HepG2 (cell line): ENCODE measurements around the gene BFAR. TPM values are rescaled to one million over a fixed set of nuclear protein-coding genes. Genes with fewer than 3 reads are reported as not detected.
A peak's percentile ranks its signal among the peaks of the same experiment; 100 is the strongest.

ENCODE experiments used
- AGO1 ChIP-seq: fragments of 200-400 bp; formaldehyde crosslinking; IDR thresholded peaks from 2 replicates; pipeline ENCODE4 v1.6.1; 2017; ENCODE audit warnings: mild to moderate bottlenecking, low read depth, low read length, moderate library complexity; ENCODE audit not compliant: poor library complexity, severe bottlenecking
- CHD2 ChIP-seq: IDR thresholded peaks from 2 replicates; pipeline ENCODE4 v1.6.1; 2011; ENCODE audit warnings: low read depth, low read length, improper control_type of control experiment
- FOXP4 ChIP-seq: sonication (generic); formaldehyde crosslinking; IDR thresholded peaks from 2 replicates; pipeline ENCODE4 v1.4.0; 2020; ENCODE audit warnings: missing genetic modification reagents
- GATAD2A ChIP-seq: IDR thresholded peaks from 2 replicates; pipeline ENCODE4 v1.6.1; 2016
- HOXD1 ChIP-seq: sonication (generic); formaldehyde crosslinking; IDR thresholded peaks from 2 replicates; pipeline ENCODE4 v1.5.0; 2020; ENCODE audit warnings: missing genetic modification reagents
- JDP2 ChIP-seq: sonication (generic); formaldehyde crosslinking; IDR thresholded peaks from 2 replicates; pipeline ENCODE4 v1.8.1; 2022; ENCODE audit warnings: missing genetic modification reagents, borderline replicate concordance
- KAT2B ChIP-seq: fragments of 150-350 bp; IDR thresholded peaks from 2 replicates; pipeline ENCODE4 v1.6.1; 2014; ENCODE audit warnings: low read depth, low read length, borderline replicate concordance
- NFKB2 ChIP-seq: sonication (generic); formaldehyde crosslinking; IDR thresholded peaks from 2 replicates; pipeline ENCODE4 v1.4.0; 2020; ENCODE audit warnings: missing genetic modification reagents, borderline replicate concordance
- PAWR ChIP-seq: sonication (generic); formaldehyde crosslinking; IDR thresholded peaks from 2 replicates; pipeline ENCODE4 v1.4.0; 2020; ENCODE audit warnings: missing genetic modification reagents, mild to moderate bottlenecking, borderline replicate concordance
- POGK ChIP-seq: sonication (generic); formaldehyde crosslinking; conservative IDR thresholded peaks from 2 replicates; pipeline ENCODE4 v1.8.0; 2022; ENCODE audit warnings: mild to moderate bottlenecking, moderate library complexity, missing genetic modification reagents
- POLR2G ChIP-seq: fragments of 200-400 bp; formaldehyde crosslinking; IDR thresholded peaks from 2 replicates; pipeline ENCODE4 v1.6.1; 2018; ENCODE audit warnings: mild to moderate bottlenecking, low read depth, low read length, moderate library complexity
- RCOR2 ChIP-seq: IDR thresholded peaks from 2 replicates; pipeline ENCODE4 v1.6.1; 2016; ENCODE audit warnings: missing biosample characterization, missing genetic modification reagents
- SAFB2 ChIP-seq: sonication (generic); formaldehyde crosslinking; IDR thresholded peaks from 2 replicates; pipeline ENCODE4 v1.5.1; 2020; ENCODE audit warnings: missing genetic modification reagents, low read depth, mild to moderate bottlenecking, borderline replicate concordance
- SP2 ChIP-seq: sonication (generic); formaldehyde crosslinking; IDR thresholded peaks from 2 replicates; pipeline ENCODE4 v1.5.1; 2020; ENCODE audit warnings: mild to moderate bottlenecking, missing genetic modification reagents
- SSRP1 ChIP-seq: IDR thresholded peaks from 2 replicates; pipeline ENCODE4 v1.6.1; 2016; ENCODE audit warnings: control low read depth
- TAF1 ChIP-seq: sonication (generic); formaldehyde crosslinking; IDR thresholded peaks from 2 replicates; pipeline ENCODE4 v1.4.0; 2020; ENCODE audit warnings: missing genetic modification reagents
- ZBTB33 ChIP-seq: sonication (generic); formaldehyde crosslinking; IDR thresholded peaks from 2 replicates; pipeline ENCODE4 v1.4.0; 2020; ENCODE audit warnings: missing genetic modification reagents
- ZFP36 ChIP-seq: fragments of 150-350 bp; IDR thresholded peaks from 2 replicates; pipeline ENCODE4 v1.6.1; 2018; ENCODE audit warnings: borderline replicate concordance, low read length, low read depth; ENCODE audit not compliant: partially characterized antibody
- ZKSCAN5 ChIP-seq: sonication (generic); formaldehyde crosslinking; IDR thresholded peaks from 2 replicates; pipeline ENCODE4 v1.5.1; 2020; ENCODE audit warnings: mild to moderate bottlenecking, missing genetic modification reagents
- ZNF3 ChIP-seq: IDR thresholded peaks from 2 replicates; pipeline ENCODE4 v1.7.0; 2017; ENCODE audit warnings: inconsistent platforms
- ZNF580 ChIP-seq: IDR thresholded peaks from 2 replicates; pipeline ENCODE4 v1.6.1; 2016; ENCODE audit warnings: low read depth, borderline replicate concordance
- ZNF629 ChIP-seq: sonication (generic); formaldehyde crosslinking; conservative IDR thresholded peaks from 2 replicates; pipeline ENCODE4 v1.5.0; 2020; ENCODE audit warnings: missing genetic modification reagents
- ZNF746 ChIP-seq: sonication (generic); formaldehyde crosslinking; IDR thresholded peaks from 2 replicates; pipeline ENCODE4 v1.8.0; 2022; ENCODE audit warnings: mild to moderate bottlenecking, missing genetic modification reagents
- ZNF761 ChIP-seq: sonication (generic); formaldehyde crosslinking; conservative IDR thresholded peaks from 2 replicates; pipeline ENCODE4 v1.4.0; 2020; ENCODE audit warnings: mild to moderate bottlenecking, missing genetic modification reagents
- ZNF790 ChIP-seq: sonication (generic); formaldehyde crosslinking; IDR thresholded peaks from 2 replicates; pipeline ENCODE4 v1.8.0; 2022; ENCODE audit warnings: missing genetic modification reagents, mild to moderate bottlenecking, borderline replicate concordance
- polyA plus RNA-seq, 8 experiments: library from polyadenylated mRNA; depleted of rRNA in 3 of 8; stranded (reverse) in 7 of 8; unstranded in 1 of 8; fragments of >200 nt; fragmentation: Illumina TruSeq in 4 of 8; extraction: Trizol in 4 of 8; gene quantifications; 2 replicates each; pipeline versions ENCODE4 v1.2.1 to v1.2.3, GENCODE V29; 2011 to 2016; ENCODE audit warnings: low read depth in 4 of 8, missing spikeins in 1 of 8, mixed read lengths in 1 of 8; ENCODE audit not compliant: insufficient read depth in 1 of 8
- total RNA-seq, 5 experiments: library from RNA; depleted of rRNA; stranded (reverse); fragments of >200 nt; fragmentation: Illumina TruSeq; extraction: Trizol; gene quantifications; 2 replicates each; pipeline ENCODE4 v1.2.3, GENCODE V29; 2016; ENCODE audit warnings: low read depth in 1 of 5

BFAR gene
- total and polyA plus RNA-seq, 2 of the 13 experiments (the other 11 are each of a cell fraction or from before 2014, with no cell fraction given), result 96.9 to 120 TPM

- peak; percentile 81 for TF ChIP-seq AGO1
- TF ChIP-seq ZNF3 (CRISPR knock-in tag), result no peak
- no peak for TF ChIP-seq JDP2 (CRISPR knock-in tag)
- no peak for TF ChIP-seq KAT2B
- peak; percentile 28; the same call in 1 of the 2 replicates for TF ChIP-seq ZBTB33
- 0 out of 2 replicates have a peak, but pooled peaks have one; percentile 41 for TF ChIP-seq SP2 (CRISPR knock-in tag)
- TF ChIP-seq ZNF790 (CRISPR knock-in tag), result peak; percentile 98
- TF ChIP-seq ZNF761 (CRISPR knock-in tag), result peak; percentile 94
- TF ChIP-seq ZFP36, result no peak
- 0 out of 2 replicates have a peak, but pooled peaks have one; percentile 44 for TF ChIP-seq GATAD2A
- no peak for TF ChIP-seq SSRP1
- peak; percentile 98 for TF ChIP-seq SAFB2 (CRISPR knock-in tag)
- TF ChIP-seq ZNF580, result peak; percentile 76; the same call in 1 of the 2 replicates
- peak; percentile 67 for TF ChIP-seq HOXD1 (CRISPR knock-in tag)
- TF ChIP-seq POLR2G, result peak; percentile 98
- TF ChIP-seq PAWR (CRISPR knock-in tag), result peak; percentile 72; the same call in 1 of the 2 replicates
- TF ChIP-seq NFKB2, result peak; percentile 97
- TF ChIP-seq ZKSCAN5 (CRISPR knock-in tag), result 0 out of 2 replicates have a peak, but pooled peaks have one; percentile 41
- peak; percentile 60; the same call in 1 of the 2 replicates for TF ChIP-seq FOXP4 (CRISPR knock-in tag)
- no peak for TF ChIP-seq RCOR2 (CRISPR knock-in tag)
- TF ChIP-seq TAF1 (CRISPR knock-in tag), result peak; percentile 98
- 0 out of 2 replicates have a peak, but pooled peaks have one; percentile 42 for TF ChIP-seq CHD2
- peak; percentile 87; the same call in 1 of the 2 replicates for TF ChIP-seq POGK (CRISPR knock-in tag)
- TF ChIP-seq ZNF746 (CRISPR knock-in tag), result no peak; the same call in 1 of the 2 replicates
- TF ChIP-seq ZNF629 (CRISPR knock-in tag), result no peak; the same call in 1 of the 2 replicates
These were observed 2.7 kb upstream of the BFAR start, which contains the start of gene PARN (continued) for GRCh38 chr16:14629919-14630619.
